GM12878 (cell line): ENCODE measurements around the gene KRT80. TPM values are rescaled to one million over a fixed set of nuclear protein-coding genes. Genes with fewer than 3 reads are reported as not detected.

ENCODE experiments used
- ATAC-seq: fragments of 200-7000 bp; cut with Tn5 transposase; 3 replicates; pipeline ENCODE4 v1.9.1; 2020; ENCODE audit warnings: mild to moderate bottlenecking, moderate library complexity
- BruUV-seq: library from RNA; stranded (reverse); fragments of 400-500 nt; replicated peaks from 2 replicates; lab custom pipeline; 2021; lab: Mats Ljungman, UMichigan
- CTCF ChIA-PET: fragments of 300-600 bp; sonication (Branson Sonifier 250); formaldehyde crosslinking; extraction: SDS; loops from one replicate; lab custom pipeline; 2021; ENCODE audit warnings: inconsistent platforms; lab: Yijun Ruan, JAX
- POLR2A ChIA-PET: fragments of 350-600 bp; formaldehyde crosslinking; extraction: SDS; loops from one replicate; lab custom pipeline; 2021; ENCODE audit warnings: inconsistent platforms; lab: Charles Lee
- RAD21 ChIA-PET: fragments of 300-600 bp; sonication (Branson Sonifier 250); formaldehyde crosslinking; loops from one replicate; lab custom pipeline; 2023; ENCODE audit warnings: antibody characterized with exemption; ENCODE audit not compliant: unreplicated experiment; lab: Charles Lee
- SMC1A ChIA-PET: fragments of 300-600 bp; sonication (Branson Sonifier 250); formaldehyde crosslinking; loops from one replicate; lab custom pipeline; 2023; ENCODE audit not compliant: unreplicated experiment, uncharacterized antibody; lab: Charles Lee
- DNase-seq: peaks from one replicate; pipeline ENCODE4 v3.0.0-alpha.2; 2011; ENCODE audit warnings: low read depth, low spot score
- FAIRE-seq: peaks from 3 replicates; lab custom pipeline; 2011; peaks lifted over from hg19 to GRCh38; lab: Jason Lieb, UNC
- H2AFZ ChIP-seq: 2 replicates; pipeline ENCODE4 v1.6.0; 2011; ENCODE audit warnings: low read depth, low read length, control low read depth; ENCODE audit not compliant: control insufficient read depth
- H3K27ac ChIP-seq: 2 replicates; pipeline ENCODE4 v1.5.1; 2011; ENCODE audit warnings: control low read depth; ENCODE audit not compliant: control insufficient read depth, insufficient read depth
- H3K27me3 ChIP-seq, 2 experiments: replicated peaks in 1 of 2; 2 replicates each; pipeline versions ENCODE4 v1.6.0 to v1.6.1; 2011; ENCODE audit warnings: low read length in 1 of 2; ENCODE audit not compliant: control insufficient read depth in 2 of 2, insufficient read depth in 2 of 2
- H3K36me3 ChIP-seq, 2 experiments: 2 replicates each; pipeline ENCODE4 v1.5.1; 2011; ENCODE audit warnings: low read length in 1 of 2; ENCODE audit not compliant: control insufficient read depth in 2 of 2, insufficient read depth in 2 of 2
- H3K4me1 ChIP-seq: 2 replicates; pipeline ENCODE4 v1.6.1; 2011; ENCODE audit warnings: mild to moderate bottlenecking, low read length, moderate library complexity, mixed read lengths; ENCODE audit not compliant: control insufficient read depth, insufficient read depth
- H3K4me2 ChIP-seq: 2 replicates; pipeline ENCODE4 v1.6.0; 2011; ENCODE audit warnings: control low read depth; ENCODE audit not compliant: control insufficient read depth, insufficient read depth
- H3K4me3 ChIP-seq: fragments of 200-600 bp; sonication (generic); 2 replicates; pipeline ENCODE4 v1.5.1; 2016
- H3K79me2 ChIP-seq: 2 replicates; pipeline ENCODE4 v1.6.0; 2011; ENCODE audit warnings: low read length; ENCODE audit not compliant: control insufficient read depth, insufficient read depth
- H3K9ac ChIP-seq: 2 replicates; pipeline ENCODE4 v1.8.0; 2011; ENCODE audit warnings: low read length, control low read depth, mixed read lengths; ENCODE audit not compliant: control insufficient read depth, insufficient read depth
- H3K9me3 ChIP-seq: replicated peaks from 3 replicates; pipeline ENCODE4 v1.5.1; 2011; ENCODE audit warnings: mild to moderate bottlenecking, low read length; ENCODE audit not compliant: control insufficient read depth, insufficient read depth
- H4K20me1 ChIP-seq: 2 replicates; pipeline ENCODE4 v1.6.0; 2011; ENCODE audit not compliant: control insufficient read depth, insufficient read depth
- IRF4 ChIP-seq: IDR thresholded peaks from 2 replicates; pipeline ENCODE4 v1.6.1; 2011; ENCODE audit warnings: low read depth, low read length
- JUND ChIP-seq: IDR thresholded peaks from 2 replicates; pipeline ENCODE4 v1.6.1; 2012; ENCODE audit warnings: low read depth, mild to moderate bottlenecking, low read length, improper control_type of control experiment, moderate library complexity
- LARP7 ChIP-seq: fragments of 450-650 bp; IDR thresholded peaks from 2 replicates; pipeline ENCODE4 v1.6.1; 2017; ENCODE audit warnings: mild to moderate bottlenecking
- MEF2B ChIP-seq: fragments of 450-650 bp; IDR thresholded peaks from 2 replicates; pipeline ENCODE4 v1.6.1; 2018; ENCODE audit warnings: mild to moderate bottlenecking, moderate library complexity; ENCODE audit not compliant: partially characterized antibody, poor library complexity, severe bottlenecking
- MXI1 ChIP-seq: fragments of 150-350 bp; IDR thresholded peaks from 2 replicates; pipeline ENCODE4 v1.6.1; 2011; ENCODE audit warnings: low read depth, mild to moderate bottlenecking, inconsistent platforms, low read length, improper control_type of control experiment
- NFYB ChIP-seq: IDR thresholded peaks from 2 replicates; pipeline ENCODE4 v1.6.1; 2011; ENCODE audit warnings: low read depth, mild to moderate bottlenecking, low read length, improper control_type of control experiment, moderate library complexity; ENCODE audit not compliant: insufficient read depth
- RELA ChIP-seq: fragments of 450-650 bp; IDR thresholded peaks from 2 replicates; pipeline ENCODE4 v1.8.0; 2014; ENCODE audit warnings: borderline replicate concordance; ENCODE audit not compliant: partially characterized antibody
- RFX5 ChIP-seq: IDR thresholded peaks from 2 replicates; pipeline ENCODE4 v1.6.1; 2011; ENCODE audit warnings: low read depth, low read length, improper control_type of control experiment
- SRF ChIP-seq, 2 experiments: IDR thresholded peaks; 2 replicates each; pipeline ENCODE4 v1.6.1; 2011; ENCODE audit warnings: low read depth in 2 of 2, low read length in 2 of 2, mild to moderate bottlenecking in 1 of 2, moderate library complexity in 1 of 2
- TCF3 ChIP-seq: IDR thresholded peaks from 2 replicates; pipeline ENCODE4 v1.6.1; 2012; ENCODE audit warnings: low read depth, mild to moderate bottlenecking, low read length, borderline replicate concordance; ENCODE audit not compliant: insufficient read depth
- YBX1 ChIP-seq: fragments of 450-650 bp; IDR thresholded peaks from 2 replicates; pipeline ENCODE4 v1.6.1; 2016; ENCODE audit warnings: antibody characterized with exemption
- WGBS: methylation state at CpG from one replicate; pipeline ENCODE4 v1.1.6; 2016; ENCODE audit warnings: low lambda C conversion rate; ENCODE audit not compliant: insufficient replicate concordance, insufficient coverage; ENCODE audit errors: missing lambda C conversion rate; 5-methylcytosine and 5-hydroxymethylcytosine counted together
- in situ Hi-C: fragments of 300-500 bp; cut with MboI; formaldehyde crosslinking; loops from 9 replicates; pipeline ENCODE4 v1.14.3; 2018; ENCODE audit warnings: mixed read lengths
- intact Hi-C: fragments of 100-400 bp; cut with micrococcal nuclease; formaldehyde crosslinking; loops from one replicate; pipeline ENCODE4 v1.14.2; 2022; ENCODE audit not compliant: unreplicated experiment
- polyA plus RNA-seq, 11 experiments: library from polyadenylated mRNA; depleted of rRNA in 4 of 11; unstranded in 6 of 11; stranded (reverse) in 5 of 11; fragments of >200 nt; fragmentation: Nextera tagmentation in 4 of 11; fragmentation: Illumina TruSeq in 1 of 11; extraction: Ambion mirVana in 4 of 11; extraction: Trizol in 1 of 11; gene quantifications; 1 replicate in 1 of 11; 2 replicates in 10 of 11; pipeline versions ENCODE4 v1.2.1 to v1.2.3, GENCODE V29; 2011 to 2016; ENCODE audit warnings: inconsistent platforms in 2 of 11, missing spikeins in 2 of 11, low read depth in 1 of 11
- total RNA-seq, 4 experiments: library from RNA; depleted of rRNA in 3 of 4; stranded (reverse); fragments of >200 nt in 3 of 4; fragmentation: Illumina TruSeq in 1 of 4; extraction: Trizol in 1 of 4; gene quantifications; 2 replicates each; pipeline versions ENCODE4 v1.2.1 to v1.2.3, GENCODE V29; 2013 to 2021
- TF ChIP-seq, protein P1 (sequence below): IDR thresholded peaks from 2 replicates; pipeline ENCODE4 v1.6.1; 2011; ENCODE audit warnings: mild to moderate bottlenecking, low read depth, low read length, moderate library complexity; ENCODE audit not compliant: insufficient replicate concordance
- TF ChIP-seq, protein P2 (sequence below): fragments of 450-650 bp; formaldehyde crosslinking; IDR thresholded peaks from 2 replicates; pipeline ENCODE4 v1.5.0; 2022; ENCODE audit warnings: mild to moderate bottlenecking, missing genetic modification characterization
- TF ChIP-seq, protein P3 (sequence below): fragments of 450-650 bp; conservative IDR thresholded peaks from 2 replicates; pipeline ENCODE4 v1.6.1; 2017; ENCODE audit warnings: mild to moderate bottlenecking, moderate library complexity

Gene KRT80
- total and polyA plus RNA-seq, 10 of the 15 experiments (the other 5 are each of a cell fraction or from before 2014, with no cell fraction given), result 0.01 TPM; not detected in 9

DNA sequence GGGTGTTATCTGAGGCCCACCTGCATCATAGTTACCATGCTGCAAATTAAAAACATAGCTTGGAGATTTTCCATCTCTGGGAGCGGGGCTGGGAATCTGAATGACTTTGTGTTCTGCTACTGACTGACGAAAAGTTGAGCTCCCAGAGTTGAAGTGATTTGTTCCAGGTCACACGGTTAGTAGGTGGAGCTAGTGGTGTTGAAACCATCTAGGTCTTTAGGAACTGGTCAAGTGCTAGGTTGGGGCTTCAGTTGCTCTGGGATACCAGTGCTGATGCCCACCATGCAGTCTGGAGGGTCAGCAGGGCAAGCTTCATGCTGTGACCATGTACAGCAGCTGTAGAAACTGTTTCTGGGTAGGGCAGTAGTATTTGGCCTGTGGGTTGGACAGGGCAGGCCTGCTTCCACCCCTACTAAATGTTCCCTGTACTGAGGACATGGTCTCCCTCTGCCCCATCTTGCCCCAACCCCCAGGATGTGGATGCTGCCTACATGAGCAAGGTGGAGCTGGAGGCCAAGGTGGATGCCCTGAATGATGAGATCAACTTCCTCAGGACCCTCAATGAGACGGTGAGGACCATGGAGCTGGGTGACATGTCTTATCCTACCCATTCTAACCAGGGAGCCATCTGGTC is 46.5 kb upstream of the KRT80 start (continued):
- TF ChIP-seq TCF3 (no peak), RFX5 (no peak), MXI1 (no peak), SRF (IDR thresholded peaks at IDR 0.05; ENCODE audit: low read depth in 2 of 2, low read length in 2 of 2) (no peak), RELA (no peak), LARP7 (no peak), YBX1 (no peak)

DNA sequence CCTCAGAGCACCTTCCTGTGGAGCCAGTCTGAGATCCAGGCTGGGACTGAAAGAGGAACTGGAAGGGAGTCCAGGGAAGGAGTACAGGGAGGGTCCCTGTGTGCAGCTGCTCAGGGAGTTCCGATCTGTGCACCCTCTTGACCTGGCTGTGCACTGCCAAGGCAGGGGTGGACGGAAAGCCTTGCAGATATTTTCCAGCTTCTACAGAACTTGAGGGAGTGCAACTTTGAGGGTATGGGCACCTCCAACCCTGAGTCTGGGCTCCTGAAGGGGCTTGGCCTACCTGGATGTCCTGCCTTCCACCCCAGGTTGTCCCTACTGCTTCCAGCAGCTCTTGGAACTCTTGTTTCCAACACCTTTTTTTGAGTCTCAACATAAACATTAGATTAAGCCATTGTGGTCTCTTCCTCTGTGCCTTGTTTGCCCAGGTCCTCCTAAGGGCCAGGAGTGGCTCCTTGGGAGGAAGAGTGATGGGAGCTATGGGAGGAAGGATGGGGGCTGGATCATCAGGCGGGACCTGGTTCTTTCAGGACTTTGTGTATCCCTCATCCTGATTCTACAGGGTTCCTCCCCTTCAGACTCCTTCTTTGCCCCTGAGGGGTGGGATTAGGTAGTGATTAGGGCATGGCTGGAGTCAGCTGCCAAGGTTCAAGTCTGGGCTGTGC is 44.7 kb upstream of the KRT80 start:
- Histone ChIP-seq H3K36me3 (no peaks in the 10 kb centered on the region), H3K9ac (no peak overlapping the region), H3K79me2 (no peaks in the 10 kb centered on the region), H3K27ac (no peak overlapping the region), H3K4me2 (no peak overlapping the region), H3K4me3 (no peak overlapping the region), H2AFZ (no peak overlapping the region), H3K9me3 (no peaks in the 10 kb centered on the region), H4K20me1 (no peaks in the 10 kb centered on the region), H3K4me1 (no peaks in the 10 kb centered on the region), H3K27me3 (peaks cover 4 to 12% of the 10 kb centered on the region in 2 experiments; a peak in 3 of 4 replicates)
- RAD21 ChIA-PET, result no interaction called here
- in situ Hi-C loops, result no loop called here
- CTCF ChIA-PET, result interaction anchor here (1.0 to 4.2 kb wide), 5 partner anchors 9 to 211 kb away, joined by 3 to 26 read pairs (median 4); no protein-coding TSS in a partner anchor
- DNase-seq, result no peak
- SMC1A ChIA-PET, result interaction anchor here (0.8 to 1.1 kb wide), 2 partner anchors 9 to 15 kb away, joined by 3 to 4 read pairs; no protein-coding TSS in a partner anchor
- POLR2A ChIA-PET, result interaction anchor here (0.6 kb wide), 1 partner anchor 1042 kb away, joined by 4 read pairs; no protein-coding TSS in a partner anchor
- ATAC-seq, result no peak
- 66% methylated on average over 3 of the region's 3 CpGs for WGBS
- intact Hi-C loops, result no loop called here
- FAIRE-seq, result no peak
- no TSS peak for BruUV-seq
- no peak for TF ChIP-seq JUND
- TF ChIP-seq, protein P1, sequence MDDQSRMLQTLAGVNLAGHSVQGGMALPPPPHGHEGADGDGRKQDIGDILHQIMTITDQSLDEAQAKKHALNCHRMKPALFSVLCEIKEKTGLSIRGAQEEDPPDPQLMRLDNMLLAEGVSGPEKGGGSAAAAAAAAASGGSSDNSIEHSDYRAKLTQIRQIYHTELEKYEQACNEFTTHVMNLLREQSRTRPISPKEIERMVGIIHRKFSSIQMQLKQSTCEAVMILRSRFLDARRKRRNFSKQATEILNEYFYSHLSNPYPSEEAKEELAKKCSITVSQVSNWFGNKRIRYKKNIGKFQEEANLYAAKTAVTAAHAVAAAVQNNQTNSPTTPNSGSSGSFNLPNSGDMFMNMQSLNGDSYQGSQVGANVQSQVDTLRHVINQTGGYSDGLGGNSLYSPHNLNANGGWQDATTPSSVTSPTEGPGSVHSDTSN, result no peak
- TF ChIP-seq MEF2B, result no peak
- no peak for TF ChIP-seq NFYB
- no peak for TF ChIP-seq IRF4
- TF ChIP-seq, protein P2, sequence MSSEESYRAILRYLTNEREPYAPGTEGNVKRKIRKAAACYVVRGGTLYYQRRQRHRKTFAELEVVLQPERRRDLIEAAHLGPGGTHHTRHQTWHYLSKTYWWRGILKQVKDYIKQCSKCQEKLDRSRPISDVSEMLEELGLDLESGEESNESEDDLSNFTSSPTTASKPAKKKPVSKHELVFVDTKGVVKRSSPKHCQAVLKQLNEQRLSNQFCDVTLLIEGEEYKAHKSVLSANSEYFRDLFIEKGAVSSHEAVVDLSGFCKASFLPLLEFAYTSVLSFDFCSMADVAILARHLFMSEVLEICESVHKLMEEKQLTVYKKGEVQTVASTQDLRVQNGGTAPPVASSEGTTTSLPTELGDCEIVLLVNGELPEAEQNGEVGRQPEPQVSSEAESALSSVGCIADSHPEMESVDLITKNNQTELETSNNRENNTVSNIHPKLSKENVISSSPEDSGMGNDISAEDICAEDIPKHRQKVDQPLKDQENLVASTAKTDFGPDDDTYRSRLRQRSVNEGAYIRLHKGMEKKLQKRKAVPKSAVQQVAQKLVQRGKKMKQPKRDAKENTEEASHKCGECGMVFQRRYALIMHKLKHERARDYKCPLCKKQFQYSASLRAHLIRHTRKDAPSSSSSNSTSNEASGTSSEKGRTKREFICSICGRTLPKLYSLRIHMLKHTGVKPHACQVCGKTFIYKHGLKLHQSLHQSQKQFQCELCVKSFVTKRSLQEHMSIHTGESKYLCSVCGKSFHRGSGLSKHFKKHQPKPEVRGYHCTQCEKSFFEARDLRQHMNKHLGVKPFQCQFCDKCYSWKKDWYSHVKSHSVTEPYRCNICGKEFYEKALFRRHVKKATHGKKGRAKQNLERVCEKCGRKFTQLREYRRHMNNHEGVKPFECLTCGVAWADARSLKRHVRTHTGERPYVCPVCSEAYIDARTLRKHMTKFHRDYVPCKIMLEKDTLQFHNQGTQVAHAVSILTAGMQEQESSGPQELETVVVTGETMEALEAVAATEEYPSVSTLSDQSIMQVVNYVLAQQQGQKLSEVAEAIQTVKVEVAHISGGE (CRISPR knock-in tag), result no peak
- TF ChIP-seq, protein P3, sequence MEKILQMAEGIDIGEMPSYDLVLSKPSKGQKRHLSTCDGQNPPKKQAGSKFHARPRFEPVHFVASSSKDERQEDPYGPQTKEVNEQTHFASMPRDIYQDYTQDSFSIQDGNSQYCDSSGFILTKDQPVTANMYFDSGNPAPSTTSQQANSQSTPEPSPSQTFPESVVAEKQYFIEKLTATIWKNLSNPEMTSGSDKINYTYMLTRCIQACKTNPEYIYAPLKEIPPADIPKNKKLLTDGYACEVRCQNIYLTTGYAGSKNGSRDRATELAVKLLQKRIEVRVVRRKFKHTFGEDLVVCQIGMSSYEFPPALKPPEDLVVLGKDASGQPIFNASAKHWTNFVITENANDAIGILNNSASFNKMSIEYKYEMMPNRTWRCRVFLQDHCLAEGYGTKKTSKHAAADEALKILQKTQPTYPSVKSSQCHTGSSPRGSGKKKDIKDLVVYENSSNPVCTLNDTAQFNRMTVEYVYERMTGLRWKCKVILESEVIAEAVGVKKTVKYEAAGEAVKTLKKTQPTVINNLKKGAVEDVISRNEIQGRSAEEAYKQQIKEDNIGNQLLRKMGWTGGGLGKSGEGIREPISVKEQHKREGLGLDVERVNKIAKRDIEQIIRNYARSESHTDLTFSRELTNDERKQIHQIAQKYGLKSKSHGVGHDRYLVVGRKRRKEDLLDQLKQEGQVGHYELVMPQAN, result no peak
